Endothelial cell of umbilical vein (primary cell): ENCODE measurements around the gene NEUROD1. TPM values are rescaled to one million over a fixed set of nuclear protein-coding genes. Genes with fewer than 3 reads are reported as not detected.

Experiments used
- BruUV-seq: library from RNA; stranded (reverse); fragments of 400-500 nt; replicated peaks from 2 replicates; lab custom pipeline; 2021; lab: Mats Ljungman, UMichigan
- CTCF ChIA-PET: fragments of 300-600, 350-600 bp; sonication (Branson Sonifier 250); formaldehyde crosslinking; loops from one replicate; lab custom pipeline; 2021; ENCODE audit warnings: antibody characterized with exemption, inconsistent platforms; lab: Charles Lee
- POLR2A ChIA-PET: fragments of 300-600, 350-600 bp; sonication (Branson Sonifier 250); formaldehyde crosslinking; loops from one replicate; lab custom pipeline; 2021; ENCODE audit warnings: antibody characterized with exemption, inconsistent platforms; lab: Charles Lee
- DNase-seq: peaks from one replicate; pipeline ENCODE4 v3.0.0-alpha.2; 2011; ENCODE audit warnings: low read depth, low spot score
- FAIRE-seq: peaks from 2 replicates; lab custom pipeline; 2011; peaks lifted over from hg19 to GRCh38; lab: Jason Lieb, UNC
- H2AFZ ChIP-seq: 2 replicates; pipeline ENCODE4 v1.6.0; 2012; ENCODE audit warnings: low read depth, low read length, control low read depth, inconsistent platforms
- H3K27ac ChIP-seq: 2 replicates; pipeline ENCODE4 v1.5.1; 2011; ENCODE audit warnings: low read depth, mild to moderate bottlenecking, control low read depth, low read length, moderate library complexity; ENCODE audit not compliant: insufficient read depth
- H3K27me3 ChIP-seq, 2 experiments: 2 replicates each; pipeline versions ENCODE4 v1.6.0 to v1.6.1; 2011; ENCODE audit warnings: low read length in 2 of 2, mixed read lengths in 1 of 2; ENCODE audit not compliant: control insufficient read depth in 2 of 2, insufficient read depth in 2 of 2
- H3K36me3 ChIP-seq, 2 experiments: 2 replicates in 1 of 2; 3 replicates in 1 of 2; pipeline ENCODE4 v1.5.1; 2011; ENCODE audit warnings: low read length in 2 of 2, mild to moderate bottlenecking in 1 of 2, moderate library complexity in 1 of 2; ENCODE audit not compliant: control insufficient read depth in 2 of 2, insufficient read depth in 2 of 2; ENCODE audit errors: extremely low read depth in 1 of 2
- H3K4me1 ChIP-seq: 3 replicates; pipeline ENCODE4 v1.5.1; 2011; ENCODE audit warnings: mild to moderate bottlenecking, low read length; ENCODE audit not compliant: control insufficient read depth, insufficient read depth; ENCODE audit errors: extremely low read depth
- H3K4me2 ChIP-seq: 2 replicates; pipeline ENCODE4 v1.6.1; 2011; ENCODE audit warnings: low read length, control low read depth, mixed read lengths; ENCODE audit not compliant: insufficient read depth
- H3K4me3 ChIP-seq, 3 experiments: fragments of 200-600 bp in 1 of 3; sonication (generic), shearing (Covaris generic) in 1 of 3; replicated peaks in 1 of 3; 2 replicates each; pipeline ENCODE4 v1.5.1; 2011 to 2016; ENCODE audit warnings: control low read depth in 3 of 3, low read length in 3 of 3, mild to moderate bottlenecking in 2 of 3, inconsistent platforms in 1 of 3, low read depth in 1 of 3, moderate library complexity in 1 of 3; ENCODE audit not compliant: insufficient read depth in 1 of 3
- H3K79me2 ChIP-seq: 2 replicates; pipeline ENCODE4 v1.6.0; 2012; ENCODE audit warnings: low read length, inconsistent platforms; ENCODE audit not compliant: control insufficient read depth, insufficient read depth
- H3K9ac ChIP-seq: replicated peaks from 2 replicates; pipeline ENCODE3; 2011; ENCODE audit warnings: low read length, control low read depth; ENCODE audit not compliant: insufficient read depth; ENCODE audit errors: extremely low read depth
- H3K9me1 ChIP-seq: replicated peaks from 3 replicates; pipeline ENCODE4 v1.6.0; 2011; ENCODE audit warnings: mild to moderate bottlenecking, low read length; ENCODE audit not compliant: control insufficient read depth, insufficient read depth; ENCODE audit errors: extremely low read depth
- H3K9me3 ChIP-seq: replicated peaks from 2 replicates; pipeline ENCODE4 v1.5.1; 2012; ENCODE audit warnings: low read length, inconsistent platforms; ENCODE audit not compliant: control insufficient read depth, insufficient read depth
- H4K20me1 ChIP-seq: replicated peaks from 2 replicates; pipeline ENCODE3; 2011; ENCODE audit warnings: mild to moderate bottlenecking, low read length; ENCODE audit not compliant: control insufficient read depth, insufficient read depth; ENCODE audit errors: extremely low read depth
- CTCF ChIP-seq, 2 donors: IDR thresholded peaks; 1 replicate in 1 of 2; 2 replicates in 1 of 2; pipeline ENCODE4 v1.5.1; 2011; ENCODE audit warnings: low read length in 2 of 2, mild to moderate bottlenecking in 2 of 2, moderate library complexity in 2 of 2, control low read depth in 1 of 2, inconsistent platforms in 1 of 2, low read depth in 1 of 2; ENCODE audit not compliant: insufficient read depth in 1 of 2; ENCODE audit errors: extremely low read depth in 1 of 2
- EZH2 ChIP-seq: IDR thresholded peaks from 2 replicates; pipeline ENCODE4 v1.6.1; 2012; ENCODE audit warnings: borderline replicate concordance, low read depth, mild to moderate bottlenecking, moderate library complexity, low read length, inconsistent platforms; ENCODE audit not compliant: severe bottlenecking
- FOS ChIP-seq: IDR thresholded peaks from 2 replicates; pipeline ENCODE4 v1.6.1; 2011; ENCODE audit warnings: mild to moderate bottlenecking, low read length, moderate library complexity, borderline replicate concordance; ENCODE audit not compliant: insufficient read depth
- GATA2 ChIP-seq: IDR thresholded peaks from 2 replicates; pipeline ENCODE4 v1.7.0; 2011; ENCODE audit warnings: low read depth, mild to moderate bottlenecking, moderate library complexity, mixed read lengths, low read length; ENCODE audit not compliant: insufficient read length, insufficient read depth
- JUN ChIP-seq: IDR thresholded peaks from 2 replicates; pipeline ENCODE4 v1.6.1; 2011; ENCODE audit warnings: borderline replicate concordance, low read depth; ENCODE audit not compliant: insufficient read length, insufficient read depth
- MYC ChIP-seq: IDR thresholded peaks from one replicate; pipeline ENCODE4 v1.6.1; 2011; ENCODE audit warnings: mild to moderate bottlenecking, low read depth, low read length
- POLR2A ChIP-seq: IDR thresholded peaks from 2 replicates; pipeline ENCODE4 v1.6.1; 2012; ENCODE audit warnings: low read depth, mild to moderate bottlenecking, control low read depth, low read length
- POLR2AphosphoS5 ChIP-seq: IDR thresholded peaks from 2 replicates; pipeline ENCODE4 v1.6.1; 2012; ENCODE audit warnings: low read depth, mild to moderate bottlenecking, control low read depth, low read length, moderate library complexity; ENCODE audit not compliant: insufficient read depth
- dilution Hi-C: fragments of 300-500 bp; cut with MboI; formaldehyde crosslinking; loops from one replicate; pipeline ENCODE4 v1.15.0; 2019; ENCODE audit warnings: low sequenced_read_pairs; ENCODE audit not compliant: extremely low pct_ligation_motif_present
- intact Hi-C: fragments of 100-400 bp; cut with micrococcal nuclease; formaldehyde crosslinking; loops from one replicate; pipeline ENCODE4 v1.10.0; 2022
- polyA plus RNA-seq, 4 experiments: library from polyadenylated mRNA; depleted of rRNA in 3 of 4; stranded (reverse) in 3 of 4; unstranded in 1 of 4; fragments of >200 nt; gene quantifications; 2 replicates each; pipeline versions ENCODE4 v1.2.1 to v1.2.3, GENCODE V29; 2011 to 2012; ENCODE audit warnings: missing spikeins in 1 of 4
- total RNA-seq: library from RNA; stranded (reverse); gene quantifications from 2 replicates; pipeline ENCODE4 v1.2.3, GENCODE V29; 2021
- TF ChIP-seq, protein P1 (sequence below): IDR thresholded peaks from 2 replicates; pipeline ENCODE4 v1.6.1; 2011; ENCODE audit not compliant: insufficient read depth, insufficient read length

Gene NEUROD1
- total and polyA plus RNA-seq, 2 donors (not counting 3 experiments of a cell fraction or from before 2014, with no cell fraction given) = not detected

- FAIRE-seq (no peak), DNase-seq (no peak)
- H3K9me1 ChIP-seq = no peaks in the 10 kb centered on the region
- no peak overlapping the region for H3K4me2 ChIP-seq
- H3K4me1 ChIP-seq = no peaks in the 10 kb centered on the region
- H3K9me3 ChIP-seq = no peaks in the 10 kb centered on the region
- ChIA-PET POLR2A (no interaction called here), CTCF (interaction anchor here (1.1 kb wide), 1 partner anchor 18 kb away, joined by 3 read pairs; no protein-coding TSS in a partner anchor)
- no TSS peak for BruUV-seq
- no peak overlapping the region for H3K4me3 ChIP-seq
- H2AFZ ChIP-seq = no peak overlapping the region
- intact Hi-C loops = no loop called here
- no peaks in the 10 kb centered on the region for H3K79me2 ChIP-seq
- H4K20me1 ChIP-seq = no peaks in the 10 kb centered on the region
- H3K27me3 ChIP-seq = peaks cover 27 to 43% of the 10 kb centered on the region in 2 experiments
- H3K9ac ChIP-seq = no peak overlapping the region
- no peaks in the 10 kb centered on the region for H3K36me3 ChIP-seq
- dilution Hi-C loops = no loop called here
- no peak overlapping the region for H3K27ac ChIP-seq
- TF ChIP-seq MYC = no peak
- no peak for TF ChIP-seq JUN
- no peak for TF ChIP-seq CTCF (IDR thresholded peaks at IDR 0.05; ENCODE audit: extremely low read depth in 1 of 2, insufficient read depth in 1 of 2, low read depth in 1 of 2, low read length in 2 of 2)
- TF ChIP-seq GATA2 = no peak
- no peak for TF ChIP-seq POLR2AphosphoS5
- TF ChIP-seq FOS = no peak
- no peak for TF ChIP-seq EZH2
- TF ChIP-seq POLR2A = no peak
- TF ChIP-seq, protein P1, sequence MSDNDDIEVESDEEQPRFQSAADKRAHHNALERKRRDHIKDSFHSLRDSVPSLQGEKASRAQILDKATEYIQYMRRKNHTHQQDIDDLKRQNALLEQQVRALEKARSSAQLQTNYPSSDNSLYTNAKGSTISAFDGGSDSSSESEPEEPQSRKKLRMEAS = no peak
Observed at GRCh38 chr2:181660181-181660580, 20.1 kb downstream of the NEUROD1 start.
